DND-41 (cell line): ENCODE measurements around the gene MAP1LC3B.
"Not testable (repeated sequence)": the region's sequence is repeated elsewhere in the genome, so short reads cannot be mapped to it uniquely, and the experiment has no call there.

Experiments
- EZH2 ChIP-seq: IDR thresholded peaks from 3 replicates; pipeline ENCODE4 v1.6.1; 2012; ENCODE audit warnings: borderline replicate concordance, low read depth, mild to moderate bottlenecking, moderate library complexity, low read length, inconsistent platforms; ENCODE audit not compliant: severe bottlenecking
- TF ChIP-seq, protein P1 (sequence below): IDR thresholded peaks from 2 replicates; pipeline ENCODE4 v1.5.1; 2012; ENCODE audit warnings: borderline replicate concordance, low read length, moderate library complexity, mild to moderate bottlenecking; ENCODE audit not compliant: poor library complexity, severe bottlenecking; ENCODE audit errors: extremely low read depth

DNA sequence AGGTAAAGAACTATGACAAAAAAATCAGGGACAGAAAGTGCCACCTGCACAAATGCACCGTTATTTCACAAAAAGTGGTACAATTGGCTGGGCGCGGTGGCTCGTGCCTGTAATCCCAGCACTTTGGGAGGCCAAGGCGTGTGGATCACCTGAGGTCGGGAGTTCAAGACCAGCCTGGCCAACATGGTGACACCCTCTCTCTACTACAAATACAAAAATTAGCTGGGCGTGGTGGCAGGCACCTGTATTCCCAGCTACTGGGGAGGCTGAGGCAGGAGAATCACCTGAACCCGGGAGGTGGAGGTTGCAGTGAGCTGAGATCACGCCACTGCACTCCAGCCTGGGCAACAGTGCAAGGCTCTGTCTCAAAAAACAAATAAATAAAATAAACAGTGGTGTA is 2.2 kb upstream of the MAP1LC3B start:
- not testable (repeated sequence) for TF ChIP-seq EZH2
- TF ChIP-seq, protein P1, sequence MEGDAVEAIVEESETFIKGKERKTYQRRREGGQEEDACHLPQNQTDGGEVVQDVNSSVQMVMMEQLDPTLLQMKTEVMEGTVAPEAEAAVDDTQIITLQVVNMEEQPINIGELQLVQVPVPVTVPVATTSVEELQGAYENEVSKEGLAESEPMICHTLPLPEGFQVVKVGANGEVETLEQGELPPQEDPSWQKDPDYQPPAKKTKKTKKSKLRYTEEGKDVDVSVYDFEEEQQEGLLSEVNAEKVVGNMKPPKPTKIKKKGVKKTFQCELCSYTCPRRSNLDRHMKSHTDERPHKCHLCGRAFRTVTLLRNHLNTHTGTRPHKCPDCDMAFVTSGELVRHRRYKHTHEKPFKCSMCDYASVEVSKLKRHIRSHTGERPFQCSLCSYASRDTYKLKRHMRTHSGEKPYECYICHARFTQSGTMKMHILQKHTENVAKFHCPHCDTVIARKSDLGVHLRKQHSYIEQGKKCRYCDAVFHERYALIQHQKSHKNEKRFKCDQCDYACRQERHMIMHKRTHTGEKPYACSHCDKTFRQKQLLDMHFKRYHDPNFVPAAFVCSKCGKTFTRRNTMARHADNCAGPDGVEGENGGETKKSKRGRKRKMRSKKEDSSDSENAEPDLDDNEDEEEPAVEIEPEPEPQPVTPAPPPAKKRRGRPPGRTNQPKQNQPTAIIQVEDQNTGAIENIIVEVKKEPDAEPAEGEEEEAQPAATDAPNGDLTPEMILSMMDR: not testable (repeated sequence)
